GM19452 (cell line): ENCODE results near the gene RRN3.
"Not testable (repeated sequence)": the region's sequence is repeated elsewhere in the genome, so short reads cannot be mapped to it uniquely, and the experiment has no call there.

Experiments used
- ATAC-seq: cut with Tn5 transposase; IDR thresholded peaks from one replicate; pipeline ENCODE4 v1.9.1; 2021; ENCODE audit not compliant: unreplicated experiment

Gene RRN3

DNA sequence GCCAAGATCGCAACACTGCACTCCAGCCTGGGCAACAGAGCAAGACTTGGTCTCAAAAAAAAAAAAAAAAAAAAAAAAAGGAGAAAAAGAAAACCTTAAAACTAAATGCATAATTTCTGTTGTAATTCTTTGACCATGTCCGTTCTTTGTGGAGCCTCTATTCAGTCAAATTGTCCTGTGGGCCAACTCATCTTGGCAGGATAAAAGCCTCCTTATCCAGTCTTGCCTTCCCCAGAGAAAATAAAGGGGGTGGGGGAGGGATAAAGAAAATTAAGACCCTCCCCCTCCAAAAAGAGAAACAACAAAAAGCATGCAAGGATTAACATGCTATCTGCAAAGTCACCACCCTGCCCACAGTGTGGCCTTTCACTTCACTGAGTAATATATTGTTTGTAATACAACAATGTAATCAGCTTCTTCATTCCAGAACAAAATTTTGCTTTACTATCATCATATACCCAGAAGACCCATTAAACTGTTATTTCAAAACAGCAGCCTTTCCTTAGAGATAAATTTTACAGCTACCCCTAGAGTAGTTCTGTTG, 5.4 kb upstream of the RRN3 start:
- ATAC-seq = not testable (repeated sequence)

DNA sequence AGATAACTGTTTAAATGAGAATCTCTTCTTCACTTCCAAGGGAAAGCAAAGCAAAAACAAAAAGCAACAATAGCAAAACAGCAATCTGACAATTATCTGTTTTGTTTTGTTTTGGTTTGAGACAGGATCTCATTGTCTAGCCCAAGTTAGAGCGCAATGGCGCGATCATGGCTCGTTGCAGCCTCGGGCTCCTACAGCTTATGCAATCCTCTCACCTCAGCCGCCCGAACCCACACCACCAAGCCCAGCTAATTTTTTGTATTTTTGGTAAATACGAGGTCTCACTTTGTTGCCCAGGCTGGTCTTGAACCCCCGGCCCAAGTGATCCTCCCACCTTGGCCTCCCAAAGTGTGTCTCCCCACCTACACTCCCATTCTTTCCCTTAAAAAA, 2.5 kb upstream of the RRN3 start:
- ATAC-seq = not testable (repeated sequence)

GRCh38 chr16:15093571-15093954, 509 bp downstream of the RRN3 start:
- not testable (repeated sequence) for ATAC-seq

DNA sequence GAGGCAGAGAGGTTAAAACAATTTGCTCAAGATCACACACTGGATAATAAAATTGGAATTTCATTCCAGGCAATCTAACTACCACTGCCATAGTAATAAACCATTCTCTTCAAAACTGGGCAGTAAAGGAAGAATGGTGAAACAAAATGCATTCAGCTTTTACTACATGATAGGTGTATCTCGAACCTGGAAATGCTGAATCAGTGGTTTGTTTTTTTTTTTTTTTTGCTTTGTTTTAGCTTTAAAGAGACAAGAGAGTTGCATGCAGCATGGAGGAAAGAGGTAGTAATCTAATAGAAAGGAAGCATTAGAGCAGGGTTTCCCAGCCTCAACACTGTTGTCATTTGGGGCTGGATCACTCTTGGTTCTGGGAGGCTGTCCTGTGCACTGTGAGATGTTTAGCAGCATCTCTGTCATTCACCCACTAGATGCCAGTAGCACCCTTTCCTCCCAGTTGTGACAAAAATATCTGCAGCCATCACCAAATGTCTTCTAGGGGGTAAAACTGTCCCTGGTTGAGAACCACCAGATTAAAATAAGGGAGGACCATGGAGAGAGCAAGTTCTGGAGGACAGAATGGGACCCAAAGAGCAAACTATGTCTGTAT, 3.3 kb downstream of the RRN3 start:
- ATAC-seq = not testable (repeated sequence)

GRCh38 chr16:15082788-15083187, 11.3 kb downstream of the RRN3 start:
- ATAC-seq = not testable (repeated sequence)

DNA sequence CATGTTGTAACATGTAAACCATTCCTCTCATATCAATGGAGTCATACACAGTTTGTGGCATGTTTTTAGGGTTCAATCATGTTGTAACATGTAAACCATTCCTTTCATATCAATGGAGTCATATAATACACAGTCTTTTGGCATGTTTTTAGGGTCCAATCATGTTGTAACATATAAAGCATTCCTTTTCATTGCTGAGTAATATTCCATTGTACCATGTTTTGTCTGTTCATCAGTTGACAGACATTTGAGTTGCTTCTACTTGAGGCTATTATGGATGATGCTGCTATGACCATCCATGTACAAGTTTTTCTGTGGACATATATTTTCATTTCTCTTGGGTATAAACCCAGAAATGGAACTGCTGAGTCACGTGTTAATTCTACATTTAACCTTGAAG, 13.2 kb downstream of the RRN3 start:
- not testable (repeated sequence) for ATAC-seq

DNA sequence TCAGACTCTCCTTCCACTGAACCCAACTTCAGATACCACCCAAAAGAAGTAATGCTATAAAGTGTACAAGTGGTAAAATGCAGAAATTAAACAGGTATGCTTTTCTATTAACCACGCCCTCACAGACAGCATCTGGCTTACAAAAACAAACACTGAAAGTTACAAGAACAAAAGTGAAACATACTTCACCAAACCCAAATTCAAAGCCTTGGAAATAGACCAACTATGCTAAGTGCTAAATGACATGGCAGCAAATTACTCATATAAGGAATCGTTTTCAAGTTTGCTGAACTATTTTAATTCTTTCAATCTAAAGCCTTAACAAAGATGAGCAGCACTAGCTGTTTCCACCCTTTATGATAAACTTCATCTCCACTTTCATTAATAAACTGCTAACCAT, 17.9 kb downstream of the RRN3 start:
- not testable (repeated sequence) for ATAC-seq

DNA sequence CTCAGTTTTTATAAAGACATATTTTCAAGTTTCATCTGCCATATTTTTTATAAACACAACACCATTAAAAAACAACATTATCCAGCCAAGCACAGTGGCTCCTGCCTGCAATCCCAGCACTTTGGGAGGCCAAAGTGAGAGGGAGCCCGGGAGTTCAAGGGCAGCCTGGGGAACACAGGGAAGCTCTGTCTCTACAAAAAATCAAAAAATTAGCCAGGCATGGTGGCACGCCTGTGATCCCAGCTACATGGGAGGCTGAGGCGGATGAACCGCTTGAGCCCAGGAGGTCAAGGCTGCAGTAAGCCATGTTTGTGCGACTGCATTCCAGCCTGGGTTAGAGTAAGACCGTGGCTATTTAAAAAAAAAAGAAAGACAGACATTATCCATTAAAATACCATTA, 21.0 kb downstream of the RRN3 start:
- ATAC-seq = no peak

GRCh38 chr16:15071916-15072769, 21.9 kb downstream of the RRN3 start:
- ATAC-seq = not testable (repeated sequence)

DNA sequence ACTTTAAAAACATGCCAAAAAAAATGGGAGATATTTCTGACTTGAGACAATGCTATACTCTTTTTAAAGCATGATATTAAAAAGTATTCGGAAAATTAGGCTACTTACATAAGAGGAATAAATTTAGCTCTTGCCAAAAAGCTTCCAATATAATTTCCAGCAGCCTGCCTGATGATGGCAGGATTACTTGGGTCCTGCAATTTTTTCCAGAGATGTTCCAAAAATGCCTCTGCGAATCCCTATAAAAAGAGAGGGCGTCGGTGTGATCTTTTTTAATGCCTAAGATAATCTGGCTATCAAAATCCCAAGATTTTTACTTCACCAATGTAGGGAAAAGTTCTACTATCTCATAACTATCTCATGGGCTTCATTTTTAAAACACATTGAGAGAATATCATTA, 23.1 kb downstream of the RRN3 start:
- not testable (repeated sequence) for ATAC-seq

DNA sequence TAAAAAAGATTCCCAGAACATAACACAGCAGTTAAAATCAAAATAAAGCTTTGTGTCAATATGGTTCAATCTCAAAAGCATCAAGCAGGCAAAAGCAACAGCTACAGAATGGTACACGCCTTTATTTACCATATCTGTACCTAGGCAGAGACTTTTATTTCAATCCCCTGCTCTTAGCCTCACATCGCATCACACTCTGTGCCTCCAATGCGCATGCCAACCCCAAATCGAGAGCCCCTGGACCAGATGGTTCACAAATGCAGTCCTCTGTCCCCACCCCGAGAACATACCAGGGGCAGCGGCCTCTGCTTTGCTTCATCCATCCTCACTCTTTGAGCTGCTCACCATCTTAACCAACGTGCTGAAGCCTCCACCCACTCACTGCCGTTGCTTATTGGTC, 27.4 kb downstream of the RRN3 start:
- not testable (repeated sequence) for ATAC-seq

- ATAC-seq = not testable (repeated sequence)
Measured at GRCh38 chr16:15065961-15066360, 28.1 kb downstream of the RRN3 start.

DNA sequence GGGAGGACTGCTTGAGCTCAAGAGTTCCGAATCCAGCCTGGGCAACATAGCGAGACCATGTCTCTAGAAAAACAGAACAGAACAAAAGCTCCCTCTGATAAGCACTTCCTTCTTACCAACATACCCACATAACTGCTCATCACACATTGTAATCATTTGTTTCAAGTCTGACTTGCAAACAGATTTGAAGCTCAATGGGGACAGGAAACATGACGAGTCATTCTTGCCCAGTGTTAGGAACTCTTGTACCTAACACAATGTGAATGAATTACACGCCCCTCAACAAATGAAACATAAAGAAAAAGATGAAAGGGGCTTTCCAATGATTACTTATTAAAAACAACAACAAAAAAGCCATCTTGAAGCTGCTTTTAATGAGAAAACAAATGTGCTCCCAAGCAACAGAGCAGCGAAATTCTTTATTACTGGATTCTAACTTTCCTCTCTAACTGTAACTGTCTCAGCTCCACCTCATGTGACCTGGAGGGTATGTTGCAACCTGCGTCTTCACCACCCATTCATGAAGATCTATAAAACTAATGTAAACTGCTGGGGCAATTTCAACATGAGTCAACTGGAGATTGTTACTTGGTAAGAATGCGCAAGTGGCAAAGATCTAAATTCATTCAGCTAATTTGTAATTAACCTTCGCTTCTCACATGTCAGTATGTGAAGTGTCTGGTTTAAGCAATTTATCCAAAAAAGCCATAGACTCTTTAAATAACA, 31.8 kb downstream of the RRN3 start:
- not testable (repeated sequence) for ATAC-seq

GRCh38 chr16:15059324-15059723, 34.7 kb downstream of the RRN3 start:
- no peak for ATAC-seq

DNA sequence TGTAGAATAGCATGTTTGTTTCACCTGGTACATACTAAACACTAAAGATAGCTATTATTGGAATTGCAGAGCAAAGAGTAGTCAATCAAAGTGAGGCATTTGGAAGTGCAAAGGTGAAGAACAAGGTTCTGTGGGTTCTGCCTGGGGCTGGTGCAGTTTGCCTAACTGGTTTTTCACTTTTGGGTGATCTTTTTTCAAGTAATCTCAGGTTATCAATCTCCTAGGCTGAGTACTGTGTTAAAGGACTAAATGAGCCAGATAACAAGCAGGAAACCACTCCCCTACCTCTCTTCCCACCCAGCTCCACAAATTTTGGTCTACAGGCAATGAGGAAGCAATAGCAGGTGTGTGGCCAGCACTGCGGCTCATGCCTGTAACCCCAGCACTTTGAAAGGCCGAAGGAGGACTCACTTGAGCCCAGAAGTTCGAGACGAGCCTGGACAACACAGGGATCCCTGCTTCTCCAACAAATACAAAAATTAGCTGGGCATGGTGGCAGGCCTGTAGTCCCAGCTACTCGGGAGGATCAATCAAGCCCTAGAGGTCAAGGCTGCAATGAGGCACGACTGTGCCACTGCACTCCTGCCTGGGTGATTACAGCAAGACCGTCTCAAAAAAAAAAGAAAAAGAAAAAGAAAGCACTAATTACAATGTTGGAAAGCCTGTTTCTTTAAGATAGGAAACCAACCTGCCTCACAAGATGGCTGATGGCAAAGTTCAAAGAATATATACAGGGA, 36.2 kb downstream of the RRN3 start:
- no peak for ATAC-seq

DNA sequence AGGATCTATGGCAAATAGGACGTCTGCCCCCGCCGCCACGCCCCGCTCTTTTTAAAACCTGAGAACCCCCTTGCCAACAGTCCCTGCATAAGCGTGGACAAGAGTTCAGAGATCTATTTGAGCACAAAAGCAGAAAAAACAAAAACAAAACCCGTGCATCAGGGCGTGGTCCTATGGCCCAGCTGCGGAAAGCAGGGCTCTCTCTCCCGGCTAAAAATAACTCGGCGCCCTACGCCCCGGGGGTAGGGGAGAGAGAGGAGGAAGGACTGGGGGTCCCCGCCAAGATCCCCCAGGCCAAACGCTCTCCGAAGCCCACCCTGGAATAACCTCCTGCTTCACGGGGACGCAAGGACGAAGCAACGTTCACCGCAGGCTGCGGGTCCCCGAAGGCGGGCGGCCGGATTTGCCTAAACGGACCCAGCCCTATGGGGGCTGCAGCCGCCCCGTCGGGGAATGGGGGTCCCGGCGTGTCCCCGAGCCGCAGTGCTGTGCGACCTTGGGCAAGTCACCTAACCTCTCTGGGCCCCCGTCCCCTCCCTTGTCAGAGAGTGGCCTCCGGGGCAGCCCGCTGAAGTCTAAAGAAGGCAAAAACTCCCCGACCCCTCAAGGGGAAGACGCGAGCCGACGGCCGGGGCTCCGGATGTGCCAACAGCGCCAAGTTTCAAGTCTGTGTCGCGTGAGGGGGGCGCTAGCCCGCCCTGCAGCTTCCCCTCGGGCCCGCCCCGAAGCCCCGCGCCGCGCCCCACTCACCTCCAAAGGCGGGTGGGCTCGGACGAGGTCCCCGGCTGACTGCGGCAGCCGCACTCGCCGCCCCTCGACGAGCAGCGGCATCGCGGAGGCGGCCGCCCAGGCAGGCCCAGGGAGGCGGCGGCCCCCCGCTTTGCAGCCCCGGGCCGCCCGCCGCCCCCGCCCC, 38.7 kb downstream of the RRN3 start:
- peak; percentile 72 for ATAC-seq

DNA sequence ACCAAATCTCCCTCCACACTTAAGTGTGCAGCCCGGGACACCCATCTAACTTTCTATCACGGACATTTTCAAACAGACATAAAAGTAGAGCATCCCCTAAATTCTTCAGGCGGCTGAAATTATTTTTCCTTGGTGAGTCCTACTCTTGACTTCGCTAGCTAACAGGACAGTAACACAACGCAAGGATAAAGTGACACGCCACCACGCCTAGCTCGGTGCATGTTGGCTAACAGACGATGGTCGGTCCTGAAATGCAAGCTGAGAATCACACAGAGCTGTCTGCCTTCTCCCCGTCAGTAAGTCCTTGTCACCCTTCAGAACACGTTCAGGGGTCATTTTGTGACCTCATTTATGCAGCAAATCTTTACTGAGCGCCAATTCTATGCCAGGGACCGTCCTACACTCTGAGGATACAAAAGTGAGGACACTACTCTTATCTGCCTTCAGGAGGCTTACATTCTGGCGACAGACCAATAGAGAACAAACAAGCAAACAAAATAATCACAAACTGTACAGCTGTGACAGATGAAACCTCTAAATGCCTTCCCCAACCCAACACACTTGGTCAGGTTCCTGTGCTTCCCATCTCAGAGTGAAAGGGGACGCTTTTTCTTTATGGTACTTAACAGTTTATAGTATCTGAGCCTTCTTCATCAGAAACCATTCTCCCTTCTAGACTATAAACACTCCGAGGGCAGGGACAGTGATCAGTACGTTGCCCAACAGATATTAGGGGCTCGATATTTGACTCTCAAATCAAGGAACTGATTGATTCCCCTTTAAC, 39.5 kb downstream of the RRN3 start:
- no peak for ATAC-seq

- ATAC-seq = no peak
Measured at GRCh38 chr16:15053904-15054303, 40.2 kb downstream of the RRN3 start.
